Astrocyte (in vitro differentiated cells and primary cell): Measurements from ENCODE around the gene ARID5B.

Experiments used
- CTCF ChIP-seq: IDR thresholded peaks from 2 replicates; pipeline ENCODE4 v1.5.1; 2011; ENCODE audit warnings: low read depth, mild to moderate bottlenecking, inconsistent platforms, low read length, moderate library complexity; ENCODE audit not compliant: insufficient read depth
- EZH2 ChIP-seq: IDR thresholded peaks from 2 replicates; pipeline ENCODE4 v1.6.1; 2012; ENCODE audit warnings: mild to moderate bottlenecking, low read length, inconsistent platforms; ENCODE audit not compliant: insufficient read depth

DNA sequence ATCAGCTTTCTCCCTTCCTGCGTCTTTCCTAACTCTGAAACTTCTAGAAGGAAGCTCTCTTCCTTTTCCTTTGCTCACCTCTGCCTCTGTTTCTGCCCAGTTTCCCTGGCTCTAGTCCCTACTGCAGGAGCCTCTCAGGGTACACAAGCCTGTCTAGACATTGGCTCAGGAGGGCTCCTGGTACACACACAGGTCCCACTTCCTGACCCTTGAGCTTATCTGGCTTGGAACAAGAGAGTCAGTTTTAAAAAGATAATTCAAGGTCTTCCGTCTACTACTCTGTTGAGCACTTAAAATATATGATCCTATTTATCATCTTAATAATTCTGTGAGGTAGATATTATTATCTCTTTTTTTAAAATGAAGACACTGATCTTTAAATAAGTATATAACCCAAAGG is 226.5 kb downstream of the ARID5B start:
- no peak for TF ChIP-seq CTCF
- TF ChIP-seq EZH2, result no peak
